ENCODE measurements around the gene IGHMBP2.

DNA sequence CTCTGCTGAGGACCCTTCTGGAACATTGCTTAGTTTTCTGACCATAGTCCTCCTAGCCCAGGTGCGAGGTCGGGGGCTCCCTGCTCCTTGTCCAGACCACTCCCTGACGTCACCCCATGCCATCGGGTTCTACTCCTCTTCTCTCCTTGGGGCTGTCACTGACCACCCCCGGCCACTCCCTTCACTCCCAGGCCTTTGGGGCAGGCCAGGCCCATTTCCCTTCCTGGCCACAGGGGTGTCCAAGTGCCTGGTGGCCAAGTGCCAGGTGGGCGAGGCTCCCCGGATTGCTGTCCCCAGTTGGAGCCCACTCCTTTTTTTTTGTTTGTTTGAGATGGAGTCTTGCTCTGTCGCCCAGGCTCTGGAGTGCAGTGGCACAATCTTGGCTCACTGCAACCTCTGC, 57.6 kb downstream of the IGHMBP2 start:
- TF ChIP-seq POLR2A (IDR thresholded peaks at IDR 0.05; ENCODE audit: extremely low read depth, insufficient read length), result no peak
- no peak for TF ChIP-seq CTCF (IDR thresholded peaks at IDR 0.05; ENCODE audit: low read depth, low read length)

Data from NB4 (cell line).